HepG2 (cell line): ENCODE data around the gene ADAMTS12. TPM values are rescaled to one million over a fixed set of nuclear protein-coding genes. Genes with fewer than 3 reads are reported as not detected.

ENCODE experiments used
- AKAP8 ChIP-seq: sonication (generic); formaldehyde crosslinking; IDR thresholded peaks from 2 replicates; pipeline ENCODE4 v1.5.1; 2020; ENCODE audit warnings: mild to moderate bottlenecking, missing genetic modification reagents
- BCLAF1 ChIP-seq: fragments of 450-650 bp; IDR thresholded peaks from 2 replicates; pipeline ENCODE4 v1.6.1; 2017; ENCODE audit warnings: mild to moderate bottlenecking
- CREM ChIP-seq, 2 experiments: sonication (generic) in 1 of 2; formaldehyde crosslinking in 1 of 2; IDR thresholded peaks; 2 replicates each; pipeline versions ENCODE4 v1.4.0 to v1.6.1; 2016 to 2020; ENCODE audit warnings: antibody characterized with exemption in 1 of 2, mild to moderate bottlenecking in 1 of 2, missing genetic modification reagents in 1 of 2
- FOSL2 ChIP-seq: sonication (generic); formaldehyde crosslinking; IDR thresholded peaks from 2 replicates; pipeline ENCODE4 v1.4.0; 2020; ENCODE audit warnings: missing genetic modification reagents
- KLF11 ChIP-seq: IDR thresholded peaks from 2 replicates; pipeline ENCODE4 v1.6.1; 2016; ENCODE audit warnings: missing compliant biosample characterization
- MATR3 ChIP-seq: sonication (generic); formaldehyde crosslinking; IDR thresholded peaks from 2 replicates; pipeline ENCODE4 v1.4.0; 2020; ENCODE audit warnings: missing genetic modification reagents
- MZF1 ChIP-seq: sonication (generic); formaldehyde crosslinking; IDR thresholded peaks from 2 replicates; pipeline ENCODE4 v1.8.1; 2023; ENCODE audit warnings: mild to moderate bottlenecking, missing genetic modification reagents, borderline replicate concordance
- NR3C1 ChIP-seq: sonication (generic); formaldehyde crosslinking; IDR thresholded peaks from 2 replicates; pipeline ENCODE4 v1.4.0; 2020; ENCODE audit warnings: missing genetic modification reagents
- PBX2 ChIP-seq: IDR thresholded peaks from 2 replicates; pipeline ENCODE4 v1.6.1; 2016; ENCODE audit warnings: control low read depth
- ZNF280D ChIP-seq: sonication (generic); formaldehyde crosslinking; IDR thresholded peaks from 2 replicates; pipeline ENCODE4 v1.5.1; 2020; ENCODE audit warnings: mild to moderate bottlenecking, missing genetic modification reagents
- ZNF30 ChIP-seq: sonication (generic); formaldehyde crosslinking; IDR thresholded peaks from 2 replicates; pipeline ENCODE4 v1.5.0; 2020; ENCODE audit warnings: mild to moderate bottlenecking, missing genetic modification reagents
- ZNF354B ChIP-seq: sonication (generic); formaldehyde crosslinking; IDR thresholded peaks from 2 replicates; pipeline ENCODE4 v1.8.0; 2022; ENCODE audit warnings: mild to moderate bottlenecking, missing genetic modification reagents
- ZNF563 ChIP-seq: sonication (generic); formaldehyde crosslinking; IDR thresholded peaks from 2 replicates; pipeline ENCODE4 v1.8.0; 2022; ENCODE audit warnings: mild to moderate bottlenecking, moderate library complexity, missing genetic modification reagents
- ZNF609 ChIP-seq: sonication (generic); formaldehyde crosslinking; IDR thresholded peaks from 2 replicates; pipeline ENCODE4 v1.4.0; 2020; ENCODE audit warnings: mild to moderate bottlenecking, missing genetic modification reagents, borderline replicate concordance
- ZNF710 ChIP-seq: sonication (generic); formaldehyde crosslinking; IDR thresholded peaks from 2 replicates; pipeline ENCODE4 v1.5.0; 2020; ENCODE audit warnings: mild to moderate bottlenecking, missing genetic modification reagents, borderline replicate concordance
- ZNF749 ChIP-seq: sonication (generic); formaldehyde crosslinking; IDR thresholded peaks from 2 replicates; pipeline ENCODE4 v1.8.0; 2022; ENCODE audit warnings: mild to moderate bottlenecking, missing genetic modification reagents, moderate library complexity, borderline replicate concordance
- polyA plus RNA-seq, 8 experiments: library from polyadenylated mRNA; depleted of rRNA in 3 of 8; stranded (reverse) in 7 of 8; unstranded in 1 of 8; fragments of >200 nt; fragmentation: Illumina TruSeq in 4 of 8; extraction: Trizol in 4 of 8; gene quantifications; 2 replicates each; pipeline versions ENCODE4 v1.2.1 to v1.2.3, GENCODE V29; 2011 to 2016; ENCODE audit warnings: low read depth in 4 of 8, missing spikeins in 1 of 8, mixed read lengths in 1 of 8; ENCODE audit not compliant: insufficient read depth in 1 of 8
- total RNA-seq, 5 experiments: library from RNA; depleted of rRNA; stranded (reverse); fragments of >200 nt; fragmentation: Illumina TruSeq; extraction: Trizol; gene quantifications; 2 replicates each; pipeline ENCODE4 v1.2.3, GENCODE V29; 2016; ENCODE audit warnings: low read depth in 1 of 5

The ADAMTS12 gene
- total and polyA plus RNA-seq, 2 of the 13 experiments (the other 11 are each of a cell fraction or from before 2014, with no cell fraction given), result 0.03 TPM; not detected in 1

- TF ChIP-seq PBX2 (CRISPR knock-in tag) (no peak), FOSL2 (CRISPR knock-in tag) (0 out of 2 replicates have a peak, but pooled peaks have one; percentile 41), KLF11 (CRISPR knock-in tag) (no peak), NR3C1 (CRISPR knock-in tag) (no peak), ZNF609 (CRISPR knock-in tag) (no peak), MATR3 (no peak), ZNF280D (CRISPR knock-in tag) (no peak), ZNF749 (CRISPR knock-in tag) (no peak), BCLAF1 (no peak), MZF1 (CRISPR knock-in tag) (no peak), ZNF30 (CRISPR knock-in tag) (no peak), ZNF354B (no peak), CREM (IDR thresholded peaks at IDR 0.05) (peak; percentile 54; the same call in 1 of the 2 replicates), CREM (CRISPR knock-in tag; IDR thresholded peaks at IDR 0.05) (no peak), ZNF563 (no peak), ZNF710 (CRISPR knock-in tag) (no peak), AKAP8 (no peak)
Observed at GRCh38 chr5:33582417-33582816, 309.4 kb downstream of the ADAMTS12 start (continued).
